NCI-H146 treated with DMSO at 0.1 percent for 48 hours (cell line): Measurements from ENCODE around the gene WFIKKN1.

ENCODE experiments used
- DNase-seq: peaks from one replicate; lab custom pipeline; 2025; ENCODE audit not compliant: unreplicated experiment; lab: John Stamatoyannopoulos, UW

The WFIKKN1 gene

GRCh38 chr16:622920-623280 is 7.9 kb upstream of the WFIKKN1 start:
- no peak for DNase-seq

GRCh38 chr16:624526-625070 is 6.2 kb upstream of the WFIKKN1 start:
- no peak for DNase-seq

GRCh38 chr16:625117-625976 is 5.4 kb upstream of the WFIKKN1 start:
- DNase-seq: no peak

GRCh38 chr16:625977-626765 is 4.6 kb upstream of the WFIKKN1 start:
- no peak for DNase-seq

GRCh38 chr16:626787-627453 is 3.9 kb upstream of the WFIKKN1 start:
- DNase-seq: no peak

- DNase-seq: no peak
Measured at GRCh38 chr16:627454-628239, 3.1 kb upstream of the WFIKKN1 start.

- no peak for DNase-seq
Measured at GRCh38 chr16:628321-629061, 2.3 kb upstream of the WFIKKN1 start.

- no peak for DNase-seq
Measured at GRCh38 chr16:629185-629832, 1.5 kb upstream of the WFIKKN1 start.

GRCh38 chr16:629833-630248 is 944 bp upstream of the WFIKKN1 start:
- DNase-seq: no peak

- no peak for DNase-seq
Measured at GRCh38 chr16:630249-630814, 453 bp upstream of the WFIKKN1 start.

GRCh38 chr16:631808-632358 is 1.1 kb downstream of the WFIKKN1 start:
- DNase-seq: no peak

GRCh38 chr16:632486-633335 is 1.9 kb downstream of the WFIKKN1 start:
- no peak for DNase-seq

GRCh38 chr16:633336-634050 is 2.7 kb downstream of the WFIKKN1 start:
- no peak for DNase-seq

- DNase-seq: no peak
Measured at GRCh38 chr16:634051-634670, 3.4 kb downstream of the WFIKKN1 start.

- no peak for DNase-seq
Measured at GRCh38 chr16:634996-635395, 4.2 kb downstream of the WFIKKN1 start.

GRCh38 chr16:635573-636205 is 4.9 kb downstream of the WFIKKN1 start:
- no peak for DNase-seq
